Measurements from ENCODE around the gene VDAC1.

- TF ChIP-seq CTCF (IDR thresholded peaks at IDR 0.05), result no peak
- no peak for TF ChIP-seq REST (IDR thresholded peaks at IDR 0.05; ENCODE audit: insufficient read depth in 1 of 2, low read depth in 2 of 2, low read length in 1 of 2)
- TF ChIP-seq TCF7L2 (IDR thresholded peaks at IDR 0.05; ENCODE audit: low read depth, low read length), result no peak
These were observed 37.0 kb upstream of the VDAC1 start for GRCh38 chr5:134041570-134042411.
